ENCODE measurements around the gene DCK. TPM values are rescaled to one million over a fixed set of nuclear protein-coding genes. Genes with fewer than 3 reads are reported as not detected.

DCK gene
- total and polyA plus RNA-seq, 2 of the 4 experiments (the other 2 are of a cell fraction): 7.0 to 8.9 TPM

GRCh38 chr4:70969076-70969475 lies 24.4 kb upstream of the DCK start:
- intact Hi-C loops (cut with micrococcal nuclease) (no loop called here), in situ Hi-C loops (cut with MboI; ENCODE audit: low sequenced_read_pairs) (no loop called here), dilution Hi-C loops (cut with HindIII; ENCODE audit: low sequenced_read_pairs, unreplicated experiment) (no loop called here)
- TF ChIP-seq MAZ (IDR thresholded peaks at IDR 0.05; ENCODE audit: borderline replicate concordance, low read depth, low read length): no peak
- TF ChIP-seq RAD21 (IDR thresholded peaks at IDR 0.05; ENCODE audit: low read length): no peak
- TF ChIP-seq CEBPB (IDR thresholded peaks at IDR 0.05; ENCODE audit: low read depth, low read length): no peak
- TF ChIP-seq, protein P1, sequence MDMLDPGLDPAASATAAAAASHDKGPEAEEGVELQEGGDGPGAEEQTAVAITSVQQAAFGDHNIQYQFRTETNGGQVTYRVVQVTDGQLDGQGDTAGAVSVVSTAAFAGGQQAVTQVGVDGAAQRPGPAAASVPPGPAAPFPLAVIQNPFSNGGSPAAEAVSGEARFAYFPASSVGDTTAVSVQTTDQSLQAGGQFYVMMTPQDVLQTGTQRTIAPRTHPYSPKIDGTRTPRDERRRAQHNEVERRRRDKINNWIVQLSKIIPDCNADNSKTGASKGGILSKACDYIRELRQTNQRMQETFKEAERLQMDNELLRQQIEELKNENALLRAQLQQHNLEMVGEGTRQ (IDR thresholded peaks at IDR 0.05; ENCODE audit: low read depth, low read length): no peak
- no peak for TF ChIP-seq FOS (IDR thresholded peaks at IDR 0.05; ENCODE audit: low read depth, low read length)
- no peak for TF ChIP-seq SMC3 (IDR thresholded peaks at IDR 0.05; ENCODE audit: low read depth, low read length)
- TF ChIP-seq CTCF (conservative IDR thresholded peaks at IDR 0.05; ENCODE audit: low read depth, low read length): no peak
- no peak for TF ChIP-seq POLR2A (IDR thresholded peaks at IDR 0.05; ENCODE audit: low read depth, low read length)
- no peak for TF ChIP-seq RFX5 (IDR thresholded peaks at IDR 0.05; ENCODE audit: low read depth, low read length)
- no peak for TF ChIP-seq BHLHE40 (IDR thresholded peaks at IDR 0.05; ENCODE audit: low read depth, low read length)
- TF ChIP-seq MAFK (IDR thresholded peaks at IDR 0.05; ENCODE audit: low read depth, low read length): no peak
- no peak for TF ChIP-seq CHD1 (IDR thresholded peaks at IDR 0.05; ENCODE audit: low read depth, low read length)
- TF ChIP-seq MXI1 (IDR thresholded peaks at IDR 0.05; ENCODE audit: borderline replicate concordance, low read depth, low read length): no peak
- TF ChIP-seq RCOR1 (IDR thresholded peaks at IDR 0.05; ENCODE audit: insufficient replicate concordance, low read length): no peak
- TF ChIP-seq NFE2L2 (IDR thresholded peaks at IDR 0.05; ENCODE audit: low read depth, low read length): no peak
- TF ChIP-seq ELK1 (IDR thresholded peaks at IDR 0.05; ENCODE audit: borderline replicate concordance, low read depth, low read length): no peak
- Histone ChIP-seq H3K9ac (ENCODE audit: low read depth, low read length) (no peak overlapping the region), H2AK5ac (ENCODE audit: low read depth, low read length) (no peak overlapping the region), H4K5ac (ENCODE audit: low read depth, low read length) (no peak overlapping the region), H2BK5ac (ENCODE audit: low read depth, low read length, poor library complexity, severe bottlenecking) (no peak overlapping the region), H3K4me2 (ENCODE audit: low read depth, low read length) (no peak overlapping the region), H3K36me3 (ENCODE audit: control insufficient read depth, insufficient read depth, low read length) (peaks cover 26% of the 10 kb centered on the region), H3K14ac (replicated peaks; ENCODE audit: low read depth, low read length) (no peak overlapping the region), H3K27ac (ENCODE audit: insufficient read depth, low read length) (no peak overlapping the region), H2BK20ac (ENCODE audit: low read depth, low read length) (no peak overlapping the region), H3K9me1 (ENCODE audit: insufficient read depth, low read length) (0 out of 2 replicates have a peak, but pooled peaks cover 3% of the 10 kb centered on the region), H4K20me1 (ENCODE audit: insufficient read depth, low read length) (no peaks in the 10 kb centered on the region), H3K23ac (ENCODE audit: low read depth, low read length) (no peak overlapping the region), H4K91ac (ENCODE audit: insufficient read depth, low read depth, low read length) (no peak overlapping the region), H3K18ac (ENCODE audit: low read depth, low read length) (no peak overlapping the region), H2AFZ (replicated peaks; ENCODE audit: low read length, poor library complexity) (no peak overlapping the region), H2BK120ac (ENCODE audit: low read depth, low read length) (no peak overlapping the region), H3K4me3 (ENCODE audit: insufficient read depth, low read depth, low read length) (no peak overlapping the region), H3K79me1 (ENCODE audit: low read depth in 1 of 2, low read length in 2 of 2) (peaks cover 26 to 28% of the 10 kb centered on the region in 2 experiments), H3K27me3 (ENCODE audit: control insufficient read depth, insufficient read depth, low read length) (no peaks in the 10 kb centered on the region), H4K8ac (ENCODE audit: low read depth in 2 of 2, low read length in 2 of 2) (no peak overlapping the region), H3K56ac (ENCODE audit: extremely low read depth, insufficient read depth, low read length) (no peak overlapping the region), H3K4ac (ENCODE audit: low read depth, low read length) (no peak overlapping the region), H3K9me3 (ENCODE audit: control insufficient read depth, insufficient read depth, low read length) (no peaks in the 10 kb centered on the region), H2BK15ac (ENCODE audit: low read depth, low read length) (no peak overlapping the region), H3K4me1 (ENCODE audit: control insufficient read depth, insufficient read depth, low read length) (no peaks in the 10 kb centered on the region), H2AK9ac (replicated peaks; ENCODE audit: low read depth, low read length, poor library complexity) (no peak overlapping the region)
- ATAC-seq (ENCODE audit: low read depth) (no peak), DNase-seq (no peak)
- no TSS peak for BruUV-seq (replicated peaks)
- POLR2A ChIA-PET (ENCODE audit: unreplicated experiment): no interaction called here
- WGBS, 2 experiments (ENCODE audit: extremely low coverage in 2 of 2, insufficient read length in 1 of 2): no CpG with 5 or more reads among the region's 7 CpGs
- CTCF ChIA-PET: interaction anchor here (0.6 to 1.2 kb wide), 2 partner anchors 19 to 139 kb away, joined by 3 read pairs; no protein-coding TSS in a partner anchor
